DOHH2 (cell line): ENCODE results near the gene TSNAXIP1.

Experiments
- H3F3A ChIP-seq: fragments of 200-600 bp; sonication (generic), shearing (Covaris generic); 2 replicates; pipeline ENCODE4 v1.6.0; 2016; ENCODE audit warnings: antibody characterized with exemption, mild to moderate bottlenecking; ENCODE audit not compliant: control insufficient read depth, insufficient read depth
- H3K27ac ChIP-seq: fragments of 200-600 bp; sonication (generic); 2 replicates; pipeline ENCODE4 v1.5.1; 2014; ENCODE audit warnings: low read depth, mild to moderate bottlenecking, low read length, moderate library complexity
- H3K27me3 ChIP-seq: fragments of 200-600 bp; sonication (generic); 2 replicates; pipeline ENCODE4 v1.6.1; 2014; ENCODE audit warnings: mild to moderate bottlenecking, low read length, mixed read lengths; ENCODE audit not compliant: control insufficient read depth
- H3K36me3 ChIP-seq: fragments of 200-600 bp; sonication (generic); 2 replicates; pipeline ENCODE4 v1.6.1; 2014; ENCODE audit warnings: mild to moderate bottlenecking, low read length, moderate library complexity, mixed read lengths; ENCODE audit not compliant: control insufficient read depth
- H3K4me1 ChIP-seq: fragments of 200-600 bp; sonication (generic); 2 replicates; pipeline ENCODE4 v1.6.1; 2014; ENCODE audit warnings: mild to moderate bottlenecking, low read length, mixed read lengths; ENCODE audit not compliant: control insufficient read depth
- H3K4me2 ChIP-seq: fragments of 200-600 bp; sonication (generic); 2 replicates; pipeline ENCODE4 v1.6.0; 2014; ENCODE audit warnings: mild to moderate bottlenecking, low read length, moderate library complexity
- H3K4me3 ChIP-seq: fragments of 200-600 bp; sonication (generic); 2 replicates; pipeline ENCODE4 v1.5.1; 2014; ENCODE audit warnings: mild to moderate bottlenecking, low read length, mixed read lengths
- H3K79me2 ChIP-seq: fragments of 200-600 bp; sonication (generic); 2 replicates; pipeline ENCODE4 v1.6.1; 2014; ENCODE audit warnings: mild to moderate bottlenecking, low read length, mixed read lengths; ENCODE audit not compliant: control insufficient read depth
- H3K9me2 ChIP-seq: fragments of 200-600 bp; sonication (generic); replicated peaks from 2 replicates; pipeline ENCODE4 v1.6.1; 2014; ENCODE audit warnings: mild to moderate bottlenecking, low read length, mixed read lengths; ENCODE audit not compliant: control insufficient read depth
- H3K9me3 ChIP-seq: fragments of 200-600 bp; sonication (generic); 2 replicates; pipeline ENCODE4 v1.6.1; 2014; ENCODE audit warnings: antibody characterized with exemption, low read length, mixed read lengths; ENCODE audit not compliant: control insufficient read depth, insufficient read depth
- H4K20me1 ChIP-seq: fragments of 200-600 bp; sonication (generic); 2 replicates; pipeline ENCODE4 v1.6.0; 2014; ENCODE audit warnings: low read depth, mild to moderate bottlenecking, antibody characterized with exemption, low read length, moderate library complexity; ENCODE audit not compliant: control insufficient read depth, insufficient read depth
- EZH2phosphoT487 ChIP-seq: fragments of 200-600 bp; sonication (generic); IDR thresholded peaks from 2 replicates; pipeline ENCODE4 v1.6.1; 2017; ENCODE audit warnings: borderline replicate concordance, mild to moderate bottlenecking, antibody characterized with exemption, low read length, moderate library complexity, mixed read lengths
- TF ChIP-seq, protein P1 (sequence below): fragments of 200-600 bp; sonication (generic); IDR thresholded peaks from one replicate; pipeline ENCODE4 v1.5.1; 2014; ENCODE audit warnings: antibody characterized with exemption, mild to moderate bottlenecking, low read depth, low read length; ENCODE audit not compliant: poor library complexity, severe bottlenecking

Gene TSNAXIP1

GRCh38 chr16:67806428-67807147 is at the start of gene TSNAXIP1, which contains the start of gene RANBP10:
TSS of gene TSNAXIP1 (plus strand) at chr16:67806889. CDS start at chr16:67807150, 261 bp downstream.
TSS of gene RANBP10 (minus strand) at chr16:67806560. CDS start at chr16:67806536, 24 bp downstream.
- Histone ChIP-seq H3K9me3 (no peaks in the 10 kb centered on the region), H3K36me3 (peaks cover 22% of the 10 kb centered on the region), H3K9me2 (no peaks in the 10 kb centered on the region), H3K4me3 (peak within 1 kb of the TSS; percentile 94), H3F3A (no peaks in the 10 kb centered on the region), H3K27me3 (0 out of 2 replicates have a peak, but pooled peaks cover under 1% of the 10 kb centered on the region), H3K4me2 (peak within 1 kb of the TSS; percentile 94), H4K20me1 (no peaks in the 10 kb centered on the region), H3K27ac (peak within 1 kb of the TSS; percentile 19; the same call in 1 of the 2 replicates), H3K4me1 (peaks cover 37% of the 10 kb centered on the region), H3K79me2 (peaks cover 35% of the 10 kb centered on the region)
- no peak for TF ChIP-seq EZH2phosphoT487

DNA sequence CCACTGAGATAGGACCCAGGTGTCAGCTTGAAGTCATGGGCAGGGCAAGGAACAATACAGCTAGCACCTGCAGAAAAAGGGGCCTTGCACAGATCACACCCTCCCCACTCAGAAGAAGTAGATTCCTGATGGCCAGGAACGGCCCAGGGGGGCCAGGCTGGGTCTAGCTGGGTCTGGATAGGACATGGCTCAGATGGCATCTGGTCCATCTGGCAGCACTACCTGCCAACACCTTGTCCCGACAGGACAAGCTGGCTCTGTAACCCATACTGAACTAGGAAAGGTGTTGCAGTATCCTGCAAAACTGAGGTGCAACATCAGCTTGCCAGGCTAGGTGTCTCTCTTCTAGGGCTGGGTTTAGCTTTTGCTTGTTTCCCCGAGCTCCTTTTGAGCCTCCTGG is 48.7 kb upstream of the TSNAXIP1 start:
- Histone ChIP-seq H3K79me2 (no peaks in the 10 kb centered on the region), H3K4me3 (no peak overlapping the region), H3K4me1 (no peaks in the 10 kb centered on the region), H3K36me3 (no peaks in the 10 kb centered on the region), H3K9me3 (no peaks in the 10 kb centered on the region), H3K4me2 (no peak overlapping the region), H4K20me1 (no peaks in the 10 kb centered on the region), H3K27ac (no peak overlapping the region), H3K27me3 (no peaks in the 10 kb centered on the region), H3F3A (no peaks in the 10 kb centered on the region), H3K9me2 (no peaks in the 10 kb centered on the region)
- no peak for TF ChIP-seq EZH2phosphoT487
- TF ChIP-seq, protein P1, sequence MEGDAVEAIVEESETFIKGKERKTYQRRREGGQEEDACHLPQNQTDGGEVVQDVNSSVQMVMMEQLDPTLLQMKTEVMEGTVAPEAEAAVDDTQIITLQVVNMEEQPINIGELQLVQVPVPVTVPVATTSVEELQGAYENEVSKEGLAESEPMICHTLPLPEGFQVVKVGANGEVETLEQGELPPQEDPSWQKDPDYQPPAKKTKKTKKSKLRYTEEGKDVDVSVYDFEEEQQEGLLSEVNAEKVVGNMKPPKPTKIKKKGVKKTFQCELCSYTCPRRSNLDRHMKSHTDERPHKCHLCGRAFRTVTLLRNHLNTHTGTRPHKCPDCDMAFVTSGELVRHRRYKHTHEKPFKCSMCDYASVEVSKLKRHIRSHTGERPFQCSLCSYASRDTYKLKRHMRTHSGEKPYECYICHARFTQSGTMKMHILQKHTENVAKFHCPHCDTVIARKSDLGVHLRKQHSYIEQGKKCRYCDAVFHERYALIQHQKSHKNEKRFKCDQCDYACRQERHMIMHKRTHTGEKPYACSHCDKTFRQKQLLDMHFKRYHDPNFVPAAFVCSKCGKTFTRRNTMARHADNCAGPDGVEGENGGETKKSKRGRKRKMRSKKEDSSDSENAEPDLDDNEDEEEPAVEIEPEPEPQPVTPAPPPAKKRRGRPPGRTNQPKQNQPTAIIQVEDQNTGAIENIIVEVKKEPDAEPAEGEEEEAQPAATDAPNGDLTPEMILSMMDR = no peak

GRCh38 chr16:67758966-67759365 is 47.7 kb upstream of the TSNAXIP1 start:
- Histone ChIP-seq H3K27me3 (no peaks in the 10 kb centered on the region), H3K9me2 (no peaks in the 10 kb centered on the region), H3F3A (no peaks in the 10 kb centered on the region), H3K4me3 (no peak overlapping the region), H3K79me2 (no peaks in the 10 kb centered on the region), H3K27ac (no peak overlapping the region), H3K36me3 (no peaks in the 10 kb centered on the region), H3K9me3 (no peaks in the 10 kb centered on the region), H3K4me1 (no peaks in the 10 kb centered on the region), H3K4me2 (no peak overlapping the region), H4K20me1 (no peaks in the 10 kb centered on the region)
- TF ChIP-seq, protein P1 = no peak
- TF ChIP-seq EZH2phosphoT487 = no peak

DNA sequence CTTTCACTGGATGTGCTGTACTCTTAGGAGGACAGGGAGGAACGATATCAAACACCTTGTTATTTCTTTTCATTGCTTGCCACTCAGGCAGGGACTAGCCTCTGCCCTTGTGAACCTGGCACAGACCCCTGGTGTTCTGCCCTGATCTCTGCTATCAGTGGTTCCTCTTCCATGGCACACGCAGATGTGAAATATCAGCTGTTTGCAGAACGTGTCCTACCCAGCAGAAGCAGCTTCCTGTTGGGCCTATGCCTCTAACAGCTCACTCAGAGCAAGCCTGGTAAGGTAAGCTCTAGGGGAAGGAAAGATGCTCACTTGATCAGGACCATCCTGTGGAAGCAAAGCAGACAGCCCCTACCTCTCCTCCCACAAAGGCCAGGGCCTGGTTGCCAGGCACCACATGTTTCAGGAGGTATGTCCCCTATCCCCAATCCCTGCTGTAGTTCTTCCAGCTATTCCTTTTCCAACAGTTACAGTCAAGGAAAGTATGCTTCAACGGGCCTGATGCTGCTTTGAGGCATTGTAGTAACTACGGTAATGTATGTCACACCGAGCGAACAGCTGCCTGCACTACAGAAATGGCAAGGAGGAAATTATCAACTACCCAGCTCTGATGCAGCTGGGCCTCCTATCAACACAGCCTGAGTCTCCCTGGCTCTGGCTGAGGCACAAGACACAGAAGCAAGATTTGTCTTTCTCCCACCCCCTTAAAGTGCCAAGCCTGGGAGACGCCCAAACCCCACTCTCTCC is 46.3 kb upstream of the TSNAXIP1 start:
- H3K27me3 ChIP-seq = no peaks in the 10 kb centered on the region
- no peaks in the 10 kb centered on the region for H3K9me2 ChIP-seq
- H3K4me1 ChIP-seq = no peaks in the 10 kb centered on the region
- no peaks in the 10 kb centered on the region for H3K36me3 ChIP-seq
- H3K27ac ChIP-seq = no peak overlapping the region
- no peaks in the 10 kb centered on the region for H3K79me2 ChIP-seq
- no peaks in the 10 kb centered on the region for H3F3A ChIP-seq
- H3K4me3 ChIP-seq = no peak overlapping the region
- TF ChIP-seq, protein P1 = no peak
- TF ChIP-seq EZH2phosphoT487 = no peak
- no peaks in the 10 kb centered on the region for H3K9me3 ChIP-seq
- no peaks in the 10 kb centered on the region for H4K20me1 ChIP-seq
- no peak overlapping the region for H3K4me2 ChIP-seq
